Stimulated activated CD4-positive, alpha-beta T cell treated with anti-CD3 and anti-CD28 coated beads, Interleukin-15, amount 100 ng/mL, for 24 hours (primary cell): ENCODE data around the gene PLA2G4A.

Experiments used
- DNase-seq: peaks from one replicate; pipeline ENCODE4 v3.0.0-alpha.2; 2020

Gene PLA2G4A

GRCh38 chr1:187032982-187033692 lies 204.4 kb downstream of the PLA2G4A start:
- DNase-seq = no peak

GRCh38 chr1:187033693-187034390 lies 205.1 kb downstream of the PLA2G4A start:
- DNase-seq = no peak

- no peak for DNase-seq
These were observed 205.8 kb downstream of the PLA2G4A start for GRCh38 chr1:187034501-187034900.

- DNase-seq = no peak
These were observed 209.3 kb downstream of the PLA2G4A start for GRCh38 chr1:187037973-187038553.
